Kidney (tissue), 14 donors: ENCODE data around the gene LRWD1. TPM values are rescaled to one million over a fixed set of nuclear protein-coding genes. Genes with fewer than 3 reads are reported as not detected.

Source experiments
- DNase-seq, 5 donors: peaks; one replicate each; pipeline ENCODE4 v3.0.0-alpha.2; 2013 to 2020
- FAIRE-seq: peaks from 2 replicates; lab custom pipeline; 2012; peaks lifted over from hg19 to GRCh38; lab: Jason Lieb, UNC
- H3K27ac ChIP-seq, 2 donors: one replicate each; pipeline ENCODE4 v1.7.0; 2013; ENCODE audit warnings: low read depth in 2 of 2, low read length in 2 of 2, inconsistent platforms in 1 of 2
- H3K27me3 ChIP-seq: one replicate; pipeline ENCODE4 v1.7.1; 2013; ENCODE audit warnings: low read length, inconsistent platforms; ENCODE audit not compliant: control insufficient read depth, insufficient read depth
- H3K36me3 ChIP-seq, 3 donors: one replicate each; pipeline versions ENCODE4 v1.7.0 to v1.7.1; 2013; ENCODE audit warnings: low read length in 3 of 3, control low read depth in 1 of 3, inconsistent platforms in 1 of 3; ENCODE audit not compliant: insufficient read depth in 3 of 3, control insufficient read depth in 2 of 3
- H3K4me1 ChIP-seq, 3 donors: one replicate each; pipeline versions ENCODE4 v1.7.0 to v1.7.1; 2013; ENCODE audit warnings: low read length in 3 of 3, inconsistent platforms in 1 of 3, low read depth in 1 of 3; ENCODE audit not compliant: control insufficient read depth in 2 of 3, insufficient read depth in 2 of 3
- H3K4me3 ChIP-seq, 3 donors: one replicate each; pipeline versions ENCODE4 v1.7.0 to v1.8.1; 2013; ENCODE audit warnings: low read length in 3 of 3, control low read depth in 1 of 3, inconsistent platforms in 1 of 3
- H3K9ac ChIP-seq, 3 donors: one replicate each; pipeline versions ENCODE4 v1.7.0 to v1.7.1; 2013; ENCODE audit warnings: low read length in 3 of 3, control low read depth in 1 of 3, inconsistent platforms in 1 of 3
- H3K9me3 ChIP-seq, 3 donors: one replicate each; pipeline versions ENCODE4 v1.7.0 to v1.7.1; 2013; ENCODE audit warnings: low read length in 3 of 3, control low read depth in 1 of 3, inconsistent platforms in 1 of 3; ENCODE audit not compliant: control insufficient read depth in 2 of 3, insufficient read depth in 1 of 3
- CTCF ChIP-seq: IDR thresholded peaks from 3 replicates; pipeline ENCODE4 v1.5.1; 2012; ENCODE audit warnings: mild to moderate bottlenecking, moderate library complexity, borderline replicate concordance; ENCODE audit not compliant: insufficient read depth; ENCODE audit errors: extremely low read depth
- intact Hi-C: fragments of 100-400 bp; cut with DNase I; formaldehyde crosslinking; loops from one replicate; pipeline ENCODE4 v1.11.1; 2022
- polyA plus RNA-seq: library from polyadenylated mRNA; stranded (reverse); fragments of 350-450 nt; fragmentation: Illumina TruSeq; extraction: RNeasy Lipid Tissue Mini Kit (QIAGEN cat#74804); gene quantifications from one replicate; pipeline ENCODE4 v1.2.3, GENCODE V29; 2014; ENCODE audit warnings: low read depth, low replicate concordance; ENCODE audit not compliant: insufficient read depth
- total RNA-seq: library from RNA; stranded (reverse); fragmentation: NEBNext Ultra II Directional; extraction: Animal tissue kit (Norgen Biotek cat#: 25700); gene quantifications from one replicate; pipeline ENCODE4 v1.2.1, GENCODE V29; 2021
- donor health status: control.
- donor health status: control.
- donor health status: control.
- donor health status: control.
- donor health status: control.
- donor health status: DM: yes; HTN: yes; CAD: no.
- donor health status: Normal renal cell carcinoma (clear cell type).

The LRWD1 gene
- total and polyA plus RNA-seq, 2 donors from 2014 or later = 14.0 to 14.1 TPM

GRCh38 chr7:102459221-102459844, 5.5 kb upstream of the LRWD1 start:
- Histone ChIP-seq H3K4me1 (peaks cover 0 to 6% (median 4%) of the 10 kb centered on the region in 3 donors), H3K27me3 (no peaks in the 10 kb centered on the region), H3K9me3 (no peaks in the 10 kb centered on the region), H3K4me3 (no peak overlapping the region), H3K27ac (no peak overlapping the region), H3K36me3 (peaks cover 0 to 7% (median 7%) of the 10 kb centered on the region in 3 donors), H3K9ac (no peak overlapping the region)
- TF ChIP-seq CTCF = no peak
- intact Hi-C loops = no loop called here
- peak in 1 of 5 donors; percentile 68 for DNase-seq
- no peak for FAIRE-seq

- DNase-seq (no peak), FAIRE-seq (no peak)
- Histone ChIP-seq H3K4me3 (no peak overlapping the region), H3K27me3 (no peaks in the 10 kb centered on the region), H3K9me3 (no peaks in the 10 kb centered on the region), H3K36me3 (peaks cover 0 to 7% (median 7%) of the 10 kb centered on the region in 3 donors), H3K4me1 (peaks cover 0 to 6% (median 4%) of the 10 kb centered on the region in 3 donors), H3K27ac (no peak overlapping the region), H3K9ac (no peak overlapping the region)
- intact Hi-C loops = no loop called here
- TF ChIP-seq CTCF = no peak
These were observed 4.3 kb upstream of the LRWD1 start for GRCh38 chr7:102460467-102460866.

- intact Hi-C loops = no loop called here
- FAIRE-seq (no peak), DNase-seq (peak in 2 of 5 donors; percentile 27 to 41)
- Histone ChIP-seq H3K27ac (peak overlapping the region; percentile 1 to 57), H3K9me3 (no peaks in the 10 kb centered on the region), H3K27me3 (no peaks in the 10 kb centered on the region), H3K36me3 (no peaks in the 10 kb centered on the region), H3K4me3 (peak overlapping the region; percentile 96 to 100 (median 97)), H3K4me1 (peaks cover 0 to 12% (median 10%) of the 10 kb centered on the region in 3 donors), H3K9ac (peak overlapping the region; percentile 91 to 99 (median 95))
- no peak for TF ChIP-seq CTCF
These were observed 775 bp upstream of the LRWD1 start for GRCh38 chr7:102463841-102464576.
